Stomach (tissue), 9 donors: ENCODE data around the gene SSR4. TPM values are rescaled to one million over a fixed set of nuclear protein-coding genes. Genes with fewer than 3 reads are reported as not detected.

Source experiments
- DNase-seq, 2 donors: peaks; one replicate each; pipeline versions ENCODE4 v3.0.0 to v3.0.0-alpha.2; 2013 to 2019
- H3K27ac ChIP-seq, 5 donors: fragments of 200-600 bp in 4 of 5; sonication (generic) in 4 of 5; one replicate each; pipeline ENCODE4 v1.5.1; 2013 to 2019; ENCODE audit warnings: mild to moderate bottlenecking in 1 of 5, moderate library complexity in 1 of 5
- H3K27me3 ChIP-seq, 3 donors: fragments of 200-600 bp; sonication (generic); one replicate each; pipeline ENCODE4 v1.5.1; 2017 to 2019; ENCODE audit warnings: mixed run types in 1 of 3
- H3K36me3 ChIP-seq, 4 donors: fragments of 200-600 bp; sonication (generic); 1 replicate in 3 of 4; 2 replicates in 1 of 4; pipeline ENCODE4 v1.5.1; 2016 to 2019
- H3K4me1 ChIP-seq, 4 donors: fragments of 200-600 bp; sonication (generic); one replicate each; pipeline ENCODE4 v1.5.1; 2016 to 2019
- H3K4me3 ChIP-seq, 4 donors: fragments of 200-600 bp; sonication (generic) in 3 of 4; one replicate each; pipeline ENCODE4 v1.5.1; 2016 to 2019; ENCODE audit warnings: mild to moderate bottlenecking in 1 of 4
- H3K9me3 ChIP-seq, 4 donors: fragments of 200-600 bp; sonication (generic); one replicate each; pipeline ENCODE4 v1.5.1; 2016 to 2019
- EP300 ChIP-seq: sonication (generic); formaldehyde crosslinking; IDR thresholded peaks from one replicate; pipeline ENCODE4 v1.6.1; 2017; ENCODE audit warnings: antibody characterized with exemption
- POLR2A ChIP-seq, 4 donors: fragments of 450-650 bp; IDR thresholded peaks; one replicate each; pipeline ENCODE4 v1.6.1; 2016; ENCODE audit warnings: antibody characterized with exemption in 4 of 4, control low read depth in 2 of 4, mild to moderate bottlenecking in 1 of 4, moderate library complexity in 1 of 4
- POLR2AphosphoS5 ChIP-seq, 3 donors: sonication (generic); formaldehyde crosslinking; IDR thresholded peaks; one replicate each; pipeline ENCODE4 v1.6.1; 2016; ENCODE audit warnings: antibody characterized with exemption in 3 of 3
- WGBS, 5 donors: extraction: QIAGEN DNeasy Blood & Tissue Kit in 3 of 5; methylation state at CpG; one replicate each; pipeline versions ENCODE4 v1.1.5 to v1.1.7; 2013 to 2018; 5-methylcytosine and 5-hydroxymethylcytosine counted together
- intact Hi-C: fragments of 100-400 bp; cut with DNase I; formaldehyde crosslinking; loops from one replicate; pipeline ENCODE4 v1.15.1; 2023; ENCODE audit warnings: low total_unique reads
- polyA plus RNA-seq, 3 donors: library from polyadenylated mRNA; stranded (reverse); fragments of 200-250 nt; gene quantifications; one replicate each; pipeline ENCODE4 v1.2.3, GENCODE V29; 2013
- total RNA-seq, 5 donors: library from RNA; depleted of rRNA; stranded (reverse); fragments of >200 nt; gene quantifications; one replicate each; pipeline versions ENCODE4 v1.1.0 to v1.2.3, GENCODE V29; 2014 to 2016
- TF ChIP-seq, protein P1 (sequence below), 7 experiments: fragments of 450-650 bp in 4 of 7; fragments of 200-600 bp in 3 of 7; sonication (generic) in 3 of 7; IDR thresholded peaks; one replicate each; pipeline ENCODE4 v1.5.1; 2016 to 2019; ENCODE audit warnings: antibody characterized with exemption in 7 of 7, control low read depth in 2 of 7, mild to moderate bottlenecking in 1 of 7
- donor health status: healthy with polysubstance abuse.
- donor health status: Bipolar disorder and iron deficiency.
- donor health status: healthy.

The SSR4 gene
- total and polyA plus RNA-seq, 8 donors = 13.9 to 717 (median 174) TPM

DNA sequence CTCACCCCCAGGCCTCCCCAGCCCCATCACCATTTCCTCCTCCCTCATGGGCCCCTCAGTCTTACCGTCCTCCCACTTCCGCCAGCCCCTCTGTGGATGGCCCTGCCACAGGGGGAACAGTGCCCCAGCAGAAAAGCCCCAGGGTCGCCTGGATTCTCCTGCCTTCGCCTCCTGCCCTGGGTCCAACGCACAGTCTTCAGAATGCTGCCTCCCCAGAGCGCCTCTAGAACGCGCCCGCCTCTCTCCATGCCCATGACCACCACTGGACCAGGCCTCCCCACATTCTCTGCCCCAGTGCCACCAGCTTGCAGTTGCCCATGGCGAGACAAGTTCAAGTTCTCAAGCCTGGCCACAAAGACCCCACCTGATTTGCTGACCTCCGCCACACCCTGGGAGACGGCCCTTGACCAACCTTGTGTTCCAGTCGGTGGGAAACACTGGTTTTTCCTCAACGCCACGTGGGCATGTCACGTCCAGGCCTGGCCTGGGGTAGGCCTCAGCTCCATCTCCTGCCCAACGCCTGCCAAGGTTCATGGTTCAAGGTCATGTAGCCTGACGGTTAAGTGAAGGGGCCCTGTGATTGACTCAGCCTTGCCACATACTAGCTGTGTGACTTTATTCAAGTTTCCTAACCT is 31.1 kb upstream of the SSR4 start:
- peaks cover 0 to 34% (median 26%) of the 10 kb centered on the region in 4 donors for H3K4me1 ChIP-seq
- 72 to 90% (median 84%) methylated on average over 12 to 18 of the region's 18 CpGs for WGBS, 5 donors
- no peak for DNase-seq
- TF ChIP-seq POLR2A (IDR thresholded peaks at IDR 0.05) (no peak), EP300 (no peak), POLR2AphosphoS5 (IDR thresholded peaks at IDR 0.05) (no peak)
- TF ChIP-seq, protein P1, sequence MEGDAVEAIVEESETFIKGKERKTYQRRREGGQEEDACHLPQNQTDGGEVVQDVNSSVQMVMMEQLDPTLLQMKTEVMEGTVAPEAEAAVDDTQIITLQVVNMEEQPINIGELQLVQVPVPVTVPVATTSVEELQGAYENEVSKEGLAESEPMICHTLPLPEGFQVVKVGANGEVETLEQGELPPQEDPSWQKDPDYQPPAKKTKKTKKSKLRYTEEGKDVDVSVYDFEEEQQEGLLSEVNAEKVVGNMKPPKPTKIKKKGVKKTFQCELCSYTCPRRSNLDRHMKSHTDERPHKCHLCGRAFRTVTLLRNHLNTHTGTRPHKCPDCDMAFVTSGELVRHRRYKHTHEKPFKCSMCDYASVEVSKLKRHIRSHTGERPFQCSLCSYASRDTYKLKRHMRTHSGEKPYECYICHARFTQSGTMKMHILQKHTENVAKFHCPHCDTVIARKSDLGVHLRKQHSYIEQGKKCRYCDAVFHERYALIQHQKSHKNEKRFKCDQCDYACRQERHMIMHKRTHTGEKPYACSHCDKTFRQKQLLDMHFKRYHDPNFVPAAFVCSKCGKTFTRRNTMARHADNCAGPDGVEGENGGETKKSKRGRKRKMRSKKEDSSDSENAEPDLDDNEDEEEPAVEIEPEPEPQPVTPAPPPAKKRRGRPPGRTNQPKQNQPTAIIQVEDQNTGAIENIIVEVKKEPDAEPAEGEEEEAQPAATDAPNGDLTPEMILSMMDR (IDR thresholded peaks at IDR 0.05) = no peak
- H3K27ac ChIP-seq = no peak overlapping the region
- peaks cover 0 to 3% (median 0%) of the 10 kb centered on the region in 3 donors for H3K27me3 ChIP-seq
- H3K9me3 ChIP-seq = peaks cover 0 to 6% (median 0%) of the 10 kb centered on the region in 4 donors
- H3K4me3 ChIP-seq = no peak overlapping the region
- no peaks in the 10 kb centered on the region for H3K36me3 ChIP-seq
- intact Hi-C loops = loop anchor here (5.0 kb wide), 1 partner anchor 189 kb away; no protein-coding TSS in a partner anchor

GRCh38 chrX:153763989-153764755 is 30.3 kb upstream of the SSR4 start, which contains the start of gene PLXNB3:
Gene PLXNB3, plus strand, starts transcription at chrX:153764249. Its CDS starts 1,287 bp downstream, at chrX:153765536.
- intact Hi-C loops = loop anchor here (5.0 kb wide), 1 partner anchor 188 kb away; no protein-coding TSS in a partner anchor
- Histone ChIP-seq H3K36me3 (no peaks in the 10 kb centered on the region), H3K9me3 (no peaks in the 10 kb centered on the region), H3K27me3 (peaks cover 0 to 3% (median 0%) of the 10 kb centered on the region in 3 donors), H3K4me3 (peak within 1 kb of the TSS; percentile 17 to 34 (median 31)), H3K4me1 (peaks cover 0 to 34% (median 26%) of the 10 kb centered on the region in 4 donors), H3K27ac (peak within 1 kb of the TSS in 3 of 5 donors; percentile 20 to 76 (median 72))
- peak; percentile 88 to 89 for DNase-seq
- WGBS, 5 donors = 0 to 30% (median 9%) methylated on average over 6 to 26 of the region's 26 CpGs
- TF ChIP-seq POLR2AphosphoS5 (IDR thresholded peaks at IDR 0.05) = peak in 1 of 3 donors; percentile 68
- TF ChIP-seq, protein P1 (IDR thresholded peaks at IDR 0.05) = peak in 5 of 7 experiments; percentile 53 to 90 (median 72)
- no peak for TF ChIP-seq EP300

DNA sequence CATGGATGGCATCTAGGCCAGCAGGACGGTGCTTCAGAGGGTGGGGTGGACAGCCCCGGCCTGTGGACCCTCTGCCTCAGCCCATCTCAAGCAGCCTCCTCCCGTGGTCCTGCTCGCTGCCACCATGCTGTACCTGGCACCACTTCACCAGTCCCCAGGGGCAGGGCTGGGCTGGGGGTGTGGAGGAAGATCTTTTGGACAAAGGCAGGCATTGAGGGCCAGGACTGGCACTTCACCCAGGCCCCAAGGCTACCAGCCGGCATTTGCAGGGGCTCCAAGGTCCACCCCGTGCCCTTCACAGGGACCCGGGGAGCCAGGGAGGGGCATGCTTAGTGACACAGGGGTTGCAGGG is 29.7 kb upstream of the SSR4 start:
- intact Hi-C loops = loop anchor here (5.0 kb wide), 1 partner anchor 188 kb away; no protein-coding TSS in a partner anchor
- 46 to 62% (median 53%) methylated on average over 4 to 7 of the region's 7 CpGs; no CpG with 5 or more reads in 1 of the 5 donors for WGBS, 5 donors
- peaks cover 0 to 34% (median 26%) of the 10 kb centered on the region in 4 donors for H3K4me1 ChIP-seq
- peak overlapping the region in 3 of 5 donors; percentile 20 to 76 (median 72) for H3K27ac ChIP-seq
- H3K9me3 ChIP-seq = no peaks in the 10 kb centered on the region
- H3K4me3 ChIP-seq = peak overlapping the region; percentile 17 to 34 (median 31)
- no peak for DNase-seq
- no peaks in the 10 kb centered on the region for H3K36me3 ChIP-seq
- H3K27me3 ChIP-seq = peaks cover 0 to 3% (median 0%) of the 10 kb centered on the region in 3 donors
- no peak for TF ChIP-seq POLR2AphosphoS5 (IDR thresholded peaks at IDR 0.05)
- no peak for TF ChIP-seq POLR2A (IDR thresholded peaks at IDR 0.05)
- TF ChIP-seq, protein P1 (IDR thresholded peaks at IDR 0.05) = no peak
- TF ChIP-seq EP300 = no peak
